ENCODE measurements around the gene TLR2.
"Not testable (repeated sequence)": the region's sequence is repeated elsewhere in the genome, so short reads cannot be mapped to it uniquely, and the experiment has no call there.

TLR2 gene

GRCh38 chr4:153661215-153661822 lies 22.8 kb upstream of the TLR2 start:
- DNase-seq, result peak; percentile 80

GRCh38 chr4:153661908-153662307 lies 22.2 kb upstream of the TLR2 start:
- DNase-seq, result no peak

GRCh38 chr4:153663667-153664066 lies 20.4 kb upstream of the TLR2 start:
- no peak for DNase-seq

- not testable (repeated sequence) for DNase-seq
These were observed 17.6 kb upstream of the TLR2 start for GRCh38 chr4:153666505-153666904.

- no peak for DNase-seq
These were observed 15.4 kb upstream of the TLR2 start for GRCh38 chr4:153668647-153669046.

GRCh38 chr4:153669838-153670237 lies 14.2 kb upstream of the TLR2 start:
- no peak for DNase-seq

- no peak for DNase-seq
These were observed 7.6 kb upstream of the TLR2 start for GRCh38 chr4:153676486-153676885.

- DNase-seq, result no peak
These were observed 7.1 kb upstream of the TLR2 start for GRCh38 chr4:153676984-153677383.

GRCh38 chr4:153679486-153679885 lies 4.6 kb upstream of the TLR2 start:
- DNase-seq, result no peak

GRCh38 chr4:153683763-153684181 lies 308 bp upstream of the TLR2 start:
- DNase-seq, result no peak

- DNase-seq, result no peak
These were observed 891 bp downstream of the TLR2 start for GRCh38 chr4:153684971-153685371.

- DNase-seq, result no peak
These were observed 20.4 kb downstream of the TLR2 start for GRCh38 chr4:153704522-153704921.

GRCh38 chr4:153705743-153706468 lies 21.8 kb downstream of the TLR2 start:
- peak; percentile 52 for DNase-seq

- DNase-seq, result peak; percentile 29
These were observed 22.4 kb downstream of the TLR2 start for GRCh38 chr4:153706519-153706918.

- no peak for DNase-seq
These were observed 26.6 kb downstream of the TLR2 start for GRCh38 chr4:153710681-153711080.

GRCh38 chr4:153713866-153714646 lies 30.0 kb downstream of the TLR2 start:
- no peak for DNase-seq

GRCh38 chr4:153722036-153722435 lies 38.0 kb downstream of the TLR2 start:
- DNase-seq, result no peak

- no peak for DNase-seq
These were observed 40.5 kb downstream of the TLR2 start for GRCh38 chr4:153724606-153725005.

GRCh38 chr4:153725136-153725830 lies 41.2 kb downstream of the TLR2 start:
- no peak for DNase-seq

GRCh38 chr4:153725831-153726154 lies 41.7 kb downstream of the TLR2 start:
- no peak for DNase-seq

- DNase-seq, result no peak
These were observed 44.1 kb downstream of the TLR2 start for GRCh38 chr4:153728151-153728550.

GRCh38 chr4:153728660-153729059 lies 44.6 kb downstream of the TLR2 start:
- no peak for DNase-seq

GRCh38 chr4:153729895-153730294 lies 45.8 kb downstream of the TLR2 start:
- no peak for DNase-seq

GRCh38 chr4:153731239-153731638 lies 47.2 kb downstream of the TLR2 start:
- DNase-seq, result no peak

All from SIG-M5 (cell line).